DOHH2 (cell line): ENCODE data around the gene SLIT1.

Experiments
- CTCF ChIP-seq: fragments of 200-600 bp; sonication (generic); IDR thresholded peaks from one replicate; pipeline ENCODE4 v1.5.1; 2014; ENCODE audit warnings: antibody characterized with exemption, mild to moderate bottlenecking, low read depth, low read length; ENCODE audit not compliant: poor library complexity, severe bottlenecking
- EZH2phosphoT487 ChIP-seq: fragments of 200-600 bp; sonication (generic); IDR thresholded peaks from 2 replicates; pipeline ENCODE4 v1.6.1; 2017; ENCODE audit warnings: borderline replicate concordance, mild to moderate bottlenecking, antibody characterized with exemption, low read length, moderate library complexity, mixed read lengths

- TF ChIP-seq CTCF: no peak
- no peak for TF ChIP-seq EZH2phosphoT487
These were observed 193.0 kb downstream of the SLIT1 start for GRCh38 chr10:96992721-96993120.
